Central memory CD8-positive, alpha-beta T cell (primary cell): Measurements from ENCODE around the gene SELENOS.
A peak's percentile ranks its signal among the peaks of the same experiment; 100 is the strongest.

Source experiments
- ATAC-seq: fragments of 150-1000 bp; cut with Tn5 transposase; replicated peaks from 2 replicates; pipeline ENCODE4 v1.10.0; 2022; ENCODE audit warnings: mild to moderate bottlenecking, moderate FRiP score, moderate number of reproducible peaks; ENCODE audit not compliant: poor library complexity, severe bottlenecking; ENCODE audit errors: extremely low read depth
- DNase-seq, 2 donors: peaks; one replicate each; pipeline ENCODE4 v3.0.0; 2021; ENCODE audit warnings: low spot score in 2 of 2
- H3K27ac Mint-ChIP-seq: one replicate; pipeline ENCODE4 v1.8.0; 2022; ENCODE audit warnings: low read depth, mild to moderate bottlenecking, moderate library complexity, mixed read lengths
- H3K27me3 Mint-ChIP-seq: one replicate; pipeline ENCODE4 v1.8.0; 2022; ENCODE audit warnings: mixed read lengths
- H3K36me3 Mint-ChIP-seq: one replicate; pipeline ENCODE4 v1.8.0; 2022; ENCODE audit warnings: mild to moderate bottlenecking, moderate library complexity, mixed read lengths; ENCODE audit not compliant: insufficient read depth
- H3K4me1 Mint-ChIP-seq: one replicate; pipeline ENCODE4 v1.8.0; 2022; ENCODE audit warnings: mixed read lengths
- H3K4me3 Mint-ChIP-seq: one replicate; pipeline ENCODE4 v1.8.0; 2022; ENCODE audit warnings: mild to moderate bottlenecking, moderate library complexity, mixed read lengths
- H3K9me3 Mint-ChIP-seq: one replicate; pipeline ENCODE4 v1.8.0; 2022; ENCODE audit warnings: mixed read lengths

SELENOS gene

GRCh38 chr15:101277038-101277822 lies at the start of gene SELENOS:
Gene SELENOS (minus strand): TSS chr15:101277485. CDS start chr15:101277417, 68 bp downstream.
- peak; percentile 95 for ATAC-seq
- Mint-ChIP-seq H3K27me3 (no peaks in the 10 kb centered on the region), H3K9me3 (no peaks in the 10 kb centered on the region), H3K36me3 (peaks cover 56% of the 10 kb centered on the region), H3K4me3 (peak within 1 kb of the TSS; percentile 96), H3K4me1 (peaks cover 15% of the 10 kb centered on the region), H3K27ac (peak within 1 kb of the TSS; percentile 93)
- DNase-seq, result peak; percentile 69 to 72

- DNase-seq, result no peak
- H3K9me3 Mint-ChIP-seq, result no peaks in the 10 kb centered on the region
- no peak overlapping the region for H3K4me3 Mint-ChIP-seq
- peaks cover 51% of the 10 kb centered on the region for H3K27me3 Mint-ChIP-seq
- no peak for ATAC-seq
- H3K36me3 Mint-ChIP-seq, result peaks cover 4% of the 10 kb centered on the region
- H3K27ac Mint-ChIP-seq, result no peak overlapping the region
- H3K4me1 Mint-ChIP-seq, result no peaks in the 10 kb centered on the region
These were observed 49.3 kb upstream of the SELENOS start for GRCh38 chr15:101326462-101327146.

- no peak for ATAC-seq
- no peak overlapping the region for H3K27ac Mint-ChIP-seq
- no peaks in the 10 kb centered on the region for H3K9me3 Mint-ChIP-seq
- no peak for DNase-seq
- no peak overlapping the region for H3K4me3 Mint-ChIP-seq
- H3K27me3 Mint-ChIP-seq, result peaks cover 51% of the 10 kb centered on the region
- H3K4me1 Mint-ChIP-seq, result peaks cover 4% of the 10 kb centered on the region
- peaks cover 4% of the 10 kb centered on the region for H3K36me3 Mint-ChIP-seq
These were observed 48.7 kb upstream of the SELENOS start for GRCh38 chr15:101326026-101326315.

- Mint-ChIP-seq H3K36me3 (peaks cover 4% of the 10 kb centered on the region), H3K27me3 (peaks cover 51% of the 10 kb centered on the region), H3K4me1 (peaks cover 9% of the 10 kb centered on the region), H3K27ac (no peak overlapping the region), H3K4me3 (no peak overlapping the region), H3K9me3 (no peaks in the 10 kb centered on the region)
- DNase-seq (no peak), ATAC-seq (no peak)
These were observed 48.2 kb upstream of the SELENOS start for GRCh38 chr15:101325263-101326025.

- Mint-ChIP-seq H3K4me1 (peaks cover 13% of the 10 kb centered on the region), H3K27ac (no peak overlapping the region), H3K27me3 (peaks cover 51% of the 10 kb centered on the region), H3K4me3 (no peak overlapping the region), H3K9me3 (no peaks in the 10 kb centered on the region), H3K36me3 (peaks cover 4% of the 10 kb centered on the region)
- DNase-seq, result no peak
- no peak for ATAC-seq
These were observed 47.4 kb upstream of the SELENOS start for GRCh38 chr15:101324524-101325177.

GRCh38 chr15:101323793-101324523 lies 46.7 kb upstream of the SELENOS start:
- ATAC-seq (no peak), DNase-seq (no peak)
- Mint-ChIP-seq H3K36me3 (peaks cover 4% of the 10 kb centered on the region), H3K9me3 (no peaks in the 10 kb centered on the region), H3K4me1 (peaks cover 13% of the 10 kb centered on the region), H3K4me3 (no peak overlapping the region), H3K27me3 (peaks cover 51% of the 10 kb centered on the region), H3K27ac (no peak overlapping the region)

GRCh38 chr15:101322854-101323477 lies 45.7 kb upstream of the SELENOS start:
- no peak overlapping the region for H3K27ac Mint-ChIP-seq
- H3K4me3 Mint-ChIP-seq, result no peak overlapping the region
- peaks cover 42% of the 10 kb centered on the region for H3K27me3 Mint-ChIP-seq
- H3K9me3 Mint-ChIP-seq, result no peaks in the 10 kb centered on the region
- H3K4me1 Mint-ChIP-seq, result peaks cover 13% of the 10 kb centered on the region
- ATAC-seq (no peak), DNase-seq (no peak)
- H3K36me3 Mint-ChIP-seq, result peaks cover 5% of the 10 kb centered on the region

GRCh38 chr15:101322016-101322695 lies 44.9 kb upstream of the SELENOS start:
- Mint-ChIP-seq H3K9me3 (no peaks in the 10 kb centered on the region), H3K27me3 (peaks cover 34% of the 10 kb centered on the region), H3K36me3 (peaks cover 3% of the 10 kb centered on the region), H3K27ac (no peak overlapping the region), H3K4me3 (peak overlapping the region; percentile 14), H3K4me1 (peaks cover 13% of the 10 kb centered on the region)
- DNase-seq, result no peak
- no peak for ATAC-seq

- H3K27me3 Mint-ChIP-seq, result peaks cover 18% of the 10 kb centered on the region
- peak overlapping the region; percentile 96 for H3K27ac Mint-ChIP-seq
- peaks cover 13% of the 10 kb centered on the region for H3K4me1 Mint-ChIP-seq
- no peaks in the 10 kb centered on the region for H3K9me3 Mint-ChIP-seq
- DNase-seq, result peak; percentile 26 to 67
- H3K4me3 Mint-ChIP-seq, result peak overlapping the region; percentile 66
- peak; percentile 100 for ATAC-seq
- H3K36me3 Mint-ChIP-seq, result peaks cover 3% of the 10 kb centered on the region
These were observed 43.3 kb upstream of the SELENOS start for GRCh38 chr15:101320501-101321052.

GRCh38 chr15:101318839-101319238 lies 41.6 kb upstream of the SELENOS start:
- ATAC-seq (no peak), DNase-seq (no peak)
- Mint-ChIP-seq H3K4me1 (peaks cover 13% of the 10 kb centered on the region), H3K4me3 (no peak overlapping the region), H3K27me3 (peaks cover 12% of the 10 kb centered on the region), H3K36me3 (peaks cover 3% of the 10 kb centered on the region), H3K27ac (no peak overlapping the region), H3K9me3 (no peaks in the 10 kb centered on the region)
